Activated CD8-positive, alpha-beta memory T cell treated with anti-CD3 and anti-CD28 coated beads for 48 hours (primary cell): Measurements from ENCODE around the gene ANKDD1A.
A peak's percentile ranks its signal among the peaks of the same experiment; 100 is the strongest.

Source experiments
- DNase-seq, 3 experiments: peaks; one replicate each; pipeline ENCODE4 v3.0.0-alpha.2; 2020; ENCODE audit warnings: low read depth in 2 of 3, low spot score in 2 of 3

The ANKDD1A gene

DNA sequence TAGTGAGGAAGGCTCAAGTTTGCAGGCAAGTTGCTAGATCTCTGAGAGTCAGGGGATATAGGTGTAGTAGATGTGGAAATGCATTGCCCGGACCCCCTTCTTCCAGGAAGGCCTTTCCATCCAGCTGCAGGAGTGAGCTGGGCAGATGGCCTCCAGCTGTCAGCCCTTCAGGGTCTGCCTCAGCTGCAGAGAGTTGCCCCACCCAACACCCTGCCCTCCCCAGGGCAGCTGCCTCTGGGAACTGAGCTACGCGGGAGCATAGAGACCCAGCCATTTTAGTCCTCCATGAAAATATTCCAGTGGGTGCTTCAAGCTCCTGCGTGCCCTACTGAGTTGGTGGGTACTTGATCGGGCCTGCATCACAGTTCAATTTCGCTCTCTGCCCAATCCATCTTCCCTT lies 48.5 kb downstream of the ANKDD1A start:
- no peak for DNase-seq

DNA sequence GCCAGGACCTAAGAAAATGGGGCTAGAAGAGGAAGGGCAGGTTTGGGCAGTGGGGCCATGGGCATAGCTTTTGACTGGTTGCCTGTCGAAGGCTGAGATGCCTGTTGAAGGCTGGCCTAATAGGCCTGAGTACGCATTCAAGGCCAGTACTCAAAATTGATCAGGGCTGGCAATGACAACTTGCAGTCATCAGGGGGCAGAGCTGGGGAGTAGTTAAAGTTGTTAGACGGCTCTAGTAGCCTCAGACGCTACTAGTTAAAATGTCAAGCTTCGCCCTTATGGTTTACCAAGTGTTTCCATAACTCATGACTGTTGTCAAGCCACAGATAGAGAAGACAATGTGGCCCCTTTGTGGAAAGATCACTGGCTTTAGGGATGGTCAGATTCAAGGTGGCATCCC lies 49.3 kb downstream of the ANKDD1A start:
- DNase-seq: no peak

DNA sequence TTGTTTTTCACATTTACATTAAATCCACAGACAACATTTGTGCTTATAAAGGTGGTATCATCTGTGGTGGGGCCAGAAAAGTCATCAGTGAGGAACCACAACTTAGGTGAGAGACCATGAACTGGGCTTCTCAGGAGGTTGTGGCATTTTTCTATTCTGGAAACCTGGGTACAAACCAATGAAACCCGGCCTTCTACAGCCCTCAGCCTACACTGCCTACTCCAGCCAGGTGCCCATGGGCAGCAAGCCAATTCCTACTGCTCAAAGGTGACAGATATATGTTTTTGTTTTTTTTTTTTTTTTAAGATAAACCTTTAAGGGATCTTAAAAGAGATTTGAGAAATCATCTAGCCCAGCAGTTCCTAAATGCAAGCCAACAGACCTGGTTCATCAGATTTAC lies 57.7 kb downstream of the ANKDD1A start:
- DNase-seq: no peak

DNA sequence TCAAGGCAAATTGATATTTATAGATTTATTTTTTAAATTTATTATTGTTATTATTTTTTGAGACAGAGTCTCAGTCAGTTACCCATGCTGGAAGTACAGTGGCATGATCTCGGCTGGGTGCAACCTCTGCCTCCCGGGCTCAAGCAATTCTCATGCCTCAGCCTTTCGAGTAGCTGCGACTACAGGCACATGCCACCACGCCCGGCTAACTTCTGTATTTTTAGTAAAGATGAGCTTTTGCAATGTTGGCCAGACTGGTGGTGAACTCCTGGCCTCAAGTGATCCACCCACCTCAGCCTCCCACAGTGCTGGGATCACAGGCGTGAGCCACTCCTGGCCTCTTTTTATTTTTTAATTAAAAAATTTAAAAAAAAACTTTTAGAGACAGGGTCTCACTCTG lies 59.0 kb downstream of the ANKDD1A start:
- no peak for DNase-seq

- no peak for DNase-seq
These were observed 63.7 kb downstream of the ANKDD1A start for GRCh38 chr15:64975390-64975789.

GRCh38 chr15:64979252-64979710 lies 67.6 kb downstream of the ANKDD1A start:
- DNase-seq: no peak

DNA sequence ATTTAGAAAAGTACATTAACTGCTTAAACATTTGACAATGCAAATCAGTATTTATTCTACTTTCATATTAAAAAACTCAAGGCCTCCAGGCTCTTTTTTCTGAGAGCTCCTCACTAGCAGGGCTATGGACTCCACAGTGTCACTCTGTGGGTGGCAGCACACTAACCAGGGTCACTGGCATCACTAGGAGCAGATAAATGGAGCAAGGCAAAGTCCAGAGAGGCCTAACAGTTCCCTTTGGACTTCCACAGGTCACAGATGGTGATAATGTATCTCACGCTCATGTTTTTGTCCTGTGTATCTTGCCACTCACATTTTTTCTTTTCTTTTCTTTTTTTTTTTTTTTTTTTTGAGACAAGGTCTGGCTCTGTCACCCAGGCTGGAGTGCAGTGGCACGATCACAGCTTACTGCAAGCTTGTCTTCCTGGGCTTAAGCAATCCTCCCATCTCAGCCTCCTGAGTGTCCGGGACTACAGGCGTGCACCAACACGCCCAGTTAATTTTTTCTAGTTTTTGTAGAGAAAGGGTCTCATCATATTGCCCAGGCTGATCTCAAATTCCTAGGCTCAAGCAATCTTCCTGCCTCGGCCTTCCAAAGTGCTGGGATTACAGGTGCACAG lies 70.2 kb downstream of the ANKDD1A start:
- DNase-seq: no peak

DNA sequence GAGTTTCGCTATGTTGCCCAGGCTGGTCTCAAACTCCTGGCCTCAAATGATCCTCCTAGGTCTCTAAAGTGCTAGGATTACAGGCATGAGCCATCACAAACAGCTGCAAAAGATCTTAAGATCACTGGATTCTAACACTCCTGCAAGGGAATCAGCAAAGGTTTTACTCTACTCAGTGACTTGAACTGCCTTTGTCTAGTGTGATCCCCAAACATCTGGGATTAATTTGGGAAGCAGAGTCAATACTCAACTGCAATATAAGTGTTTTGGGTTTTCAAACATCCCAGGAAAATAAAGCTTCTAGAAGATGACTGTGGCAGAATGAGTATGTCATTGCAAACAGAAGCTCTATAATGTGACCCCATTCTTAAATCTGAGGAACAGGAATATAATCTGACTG lies 70.8 kb downstream of the ANKDD1A start:
- DNase-seq: no peak

DNA sequence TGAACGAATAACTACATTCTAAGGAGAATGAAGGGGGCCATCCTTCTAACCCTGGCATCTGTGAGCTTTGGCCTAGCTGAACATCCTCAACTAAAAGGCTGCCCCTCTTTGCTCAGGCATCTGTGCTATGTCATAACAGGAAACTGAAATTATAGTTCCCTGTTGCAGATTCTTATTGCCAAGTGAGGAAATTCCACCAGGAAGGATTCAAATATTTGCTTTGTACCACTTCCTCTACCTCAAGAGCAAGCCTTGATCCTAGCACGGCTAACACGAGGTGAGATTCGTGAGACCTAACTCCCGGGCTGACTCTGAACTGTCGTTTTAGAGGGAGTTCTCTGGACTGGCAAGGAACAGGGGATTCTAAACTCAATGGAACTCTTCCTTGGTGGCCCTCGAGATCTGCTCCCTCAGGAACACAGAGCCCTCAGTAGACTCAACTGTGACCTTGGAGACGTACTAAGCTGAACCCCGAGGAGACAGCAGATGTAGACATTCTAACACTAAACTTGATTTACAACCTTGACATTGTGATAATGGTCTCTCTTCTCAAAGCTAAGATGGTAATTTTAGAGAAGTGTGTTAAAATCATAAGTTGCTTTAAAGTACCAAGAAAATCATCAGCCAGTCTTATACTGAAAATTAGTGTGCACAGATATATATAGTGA lies 73.8 kb downstream of the ANKDD1A start:
- no peak for DNase-seq

DNA sequence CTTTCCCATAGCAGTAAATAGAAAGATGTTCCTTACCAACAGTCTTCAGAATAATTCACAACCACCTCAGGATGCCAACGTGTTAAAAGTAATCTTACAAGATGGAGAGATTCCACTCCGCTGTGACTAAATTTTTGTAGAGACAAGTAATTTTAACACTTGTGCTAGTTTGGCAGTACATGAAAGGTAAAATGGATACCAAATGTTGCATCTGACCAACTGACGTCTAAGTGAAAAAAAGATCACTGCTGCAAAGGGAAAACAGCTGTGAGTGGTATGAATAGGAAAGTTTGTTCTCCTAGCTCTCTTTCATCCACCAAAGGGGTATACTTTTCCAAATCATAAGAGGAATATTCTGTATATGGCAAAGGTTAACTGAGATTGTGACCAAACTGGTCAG lies 75.4 kb downstream of the ANKDD1A start:
- no peak for DNase-seq

- peak; percentile 78 to 87 (median 78) for DNase-seq
These were observed 77.9 kb downstream of the ANKDD1A start, which contains the start of gene SPG21 for GRCh38 chr15:64989416-64990167. Gene SPG21 (minus strand): TSS chr15:64989914. CDS start chr15:64983569, 6,345 bp downstream.

- no peak for DNase-seq
These were observed 78.4 kb downstream of the ANKDD1A start for GRCh38 chr15:64990168-64990470.

GRCh38 chr15:64991536-64992135 lies 79.9 kb downstream of the ANKDD1A start:
- DNase-seq: no peak

DNA sequence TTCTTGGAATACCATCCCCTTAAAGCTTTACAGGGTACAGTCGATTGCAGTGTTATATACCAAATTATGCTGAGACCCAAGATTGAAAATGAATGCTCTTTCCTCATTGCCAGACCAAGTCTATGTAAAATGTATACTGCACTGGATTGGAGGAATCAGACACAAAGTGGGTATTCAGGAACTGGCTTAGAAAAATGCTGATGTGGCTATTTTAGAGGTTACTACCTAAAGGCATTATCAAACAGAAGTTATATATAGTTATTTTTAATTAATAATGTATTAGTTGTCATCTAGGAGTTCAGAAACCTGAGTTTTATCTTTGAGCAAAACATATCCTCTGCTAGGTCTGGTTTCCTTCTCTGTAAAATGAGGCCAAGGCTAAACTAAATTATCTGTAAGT lies 81.6 kb downstream of the ANKDD1A start:
- DNase-seq: no peak

- no peak for DNase-seq
These were observed 85.4 kb downstream of the ANKDD1A start for GRCh38 chr15:64997066-64997465.

DNA sequence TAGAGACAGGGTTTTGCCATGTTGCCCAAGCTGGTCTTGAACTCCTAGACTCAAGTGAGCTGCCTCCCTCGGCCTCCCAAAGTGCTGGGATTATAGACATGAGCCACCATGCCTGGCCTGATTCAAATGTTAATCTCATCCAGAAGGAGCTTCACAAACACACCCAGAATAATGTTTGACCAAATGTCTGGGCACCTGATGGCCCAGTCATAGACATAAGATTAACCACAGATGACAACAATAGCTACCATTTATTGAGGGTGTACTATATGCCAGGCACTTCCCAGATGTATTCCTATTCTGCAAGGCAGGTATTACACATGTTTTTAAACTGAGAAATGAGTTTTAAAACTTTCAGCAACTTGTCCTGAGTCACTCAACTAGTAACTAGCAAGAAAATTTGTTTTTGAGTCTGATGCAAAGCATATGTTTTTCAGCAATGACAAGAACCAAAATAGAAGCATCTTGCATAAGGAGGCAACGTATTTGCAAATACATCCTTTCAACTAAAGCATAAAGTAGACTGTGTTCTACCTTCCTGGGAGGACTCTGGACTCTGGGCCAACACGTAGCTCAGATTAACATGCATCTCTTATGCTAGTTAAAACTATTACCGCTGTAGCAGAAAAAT lies 86.2 kb downstream of the ANKDD1A start:
- DNase-seq: no peak

DNA sequence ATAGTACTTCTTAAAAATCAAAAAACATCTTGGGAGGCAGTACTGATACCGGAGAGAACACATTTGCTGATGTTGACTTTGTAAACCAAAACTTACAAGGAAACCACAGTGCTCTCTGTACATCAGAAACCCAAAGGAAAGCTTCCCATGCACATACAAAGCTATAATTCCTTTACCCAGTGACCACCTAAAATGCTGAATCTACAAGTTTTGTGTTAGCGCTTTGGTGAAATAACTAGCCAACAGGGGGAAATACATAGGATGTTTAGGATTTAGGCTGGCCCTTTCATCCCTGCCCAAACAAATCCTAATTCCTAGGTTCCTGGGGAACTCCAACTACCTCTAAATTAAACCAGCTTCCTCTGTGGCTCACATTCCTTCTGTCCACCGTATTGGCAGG lies 93.3 kb downstream of the ANKDD1A start:
- no peak for DNase-seq

DNA sequence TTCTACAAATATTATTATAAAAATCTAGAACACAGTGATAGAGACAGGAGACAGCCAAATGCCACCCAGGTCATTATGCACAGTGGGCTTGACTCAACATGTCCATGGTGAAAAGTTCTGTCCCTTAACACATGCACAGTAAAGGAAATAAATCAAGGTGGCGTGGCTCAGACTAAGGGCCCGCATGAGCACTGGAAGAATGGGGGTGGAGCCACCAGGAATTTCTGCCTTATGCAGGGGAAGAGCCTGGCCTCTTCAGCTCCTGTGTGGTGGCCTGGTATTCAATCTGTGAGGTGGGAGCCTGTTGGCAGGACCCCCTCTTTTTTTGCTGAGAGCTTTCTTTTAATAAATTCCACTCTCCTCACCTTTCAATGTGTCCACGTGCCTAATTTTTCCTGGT lies 95.2 kb downstream of the ANKDD1A start:
- DNase-seq: no peak
